Chondrocyte (in vitro differentiated cells): Measurements from ENCODE around the gene C10orf71. TPM values are rescaled to one million over a fixed set of nuclear protein-coding genes. Genes with fewer than 3 reads are reported as not detected.
A peak's percentile ranks its signal among the peaks of the same experiment; 100 is the strongest.

Source experiments
- DNase-seq: peaks from one replicate; pipeline ENCODE4 v3.0.0; 2021; ENCODE audit warnings: mixed read lengths, low spot score
- H3K27ac Mint-ChIP-seq: one replicate; pipeline ENCODE4 v1.8.0; 2021; ENCODE audit warnings: mild to moderate bottlenecking, moderate library complexity, mixed read lengths; ENCODE audit not compliant: unreplicated experiment
- H3K27me3 Mint-ChIP-seq: 2 replicates; pipeline ENCODE4 v1.8.0; 2021; ENCODE audit warnings: low read depth, mixed read lengths
- H3K36me3 Mint-ChIP-seq: 2 replicates; pipeline ENCODE4 v1.8.0; 2021; ENCODE audit warnings: low read depth, mixed read lengths
- H3K4me1 Mint-ChIP-seq: 2 replicates; pipeline ENCODE4 v1.8.0; 2021; ENCODE audit warnings: low read depth, mild to moderate bottlenecking, mixed read lengths
- H3K4me3 Mint-ChIP-seq: one replicate; pipeline ENCODE4 v1.8.0; 2021; ENCODE audit warnings: mild to moderate bottlenecking, moderate library complexity, mixed read lengths; ENCODE audit not compliant: unreplicated experiment
- H3K9me3 Mint-ChIP-seq: 2 replicates; pipeline ENCODE4 v1.8.0; 2021; ENCODE audit warnings: low read depth, mixed read lengths
- total RNA-seq: library from RNA; stranded (reverse); gene quantifications from 3 replicates; pipeline ENCODE4 v1.2.1, GENCODE V29; 2021
- TF ChIP-seq, protein P1 (sequence below): fragments of 200-600 bp; sonication (generic); IDR thresholded peaks from 2 replicates; pipeline ENCODE4 v1.5.0; 2021; ENCODE audit warnings: antibody characterized with exemption, mild to moderate bottlenecking, moderate library complexity

Gene C10orf71
- total RNA-seq, 1 donor from 2014 or later: not detected

DNA sequence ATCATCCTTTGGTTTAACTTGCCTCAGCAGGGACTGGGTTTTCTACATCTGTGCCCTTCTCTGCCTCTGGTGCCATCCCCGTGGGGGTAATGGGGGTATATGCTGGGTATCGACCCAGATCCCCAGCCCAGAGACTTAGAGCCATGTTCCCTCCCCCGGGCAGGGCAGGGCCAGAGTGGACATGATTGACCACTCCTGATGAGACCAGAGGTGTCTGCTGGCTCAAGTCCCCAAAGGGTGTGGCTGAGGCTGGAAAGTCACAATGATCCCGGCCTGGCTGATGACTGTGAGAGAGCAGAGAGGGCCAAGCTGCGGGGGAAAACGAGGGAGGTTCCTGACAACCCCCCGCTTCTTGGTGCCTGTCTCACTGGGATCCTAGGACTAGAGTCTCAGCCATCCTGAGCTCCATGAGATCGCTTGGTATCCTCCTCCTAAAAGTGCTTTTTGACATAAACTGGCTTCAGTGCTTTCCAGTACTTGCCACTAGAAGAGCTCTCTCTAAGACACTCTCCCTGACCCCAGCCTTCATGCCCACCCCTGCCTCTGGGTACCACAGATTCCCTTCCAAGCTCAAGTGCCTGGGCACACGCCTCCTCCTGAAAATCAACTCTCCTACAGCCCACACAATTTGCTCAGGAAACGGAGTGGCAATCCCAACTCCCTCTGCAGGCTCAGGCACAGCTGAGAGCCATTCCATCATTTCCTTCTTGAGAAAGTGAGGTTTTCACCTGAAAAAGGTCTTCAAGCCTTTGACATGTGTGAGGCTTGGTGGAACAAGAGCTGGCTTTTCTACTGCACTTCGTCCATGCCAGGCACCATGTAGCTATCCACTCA lies 63.0 kb downstream of the C10orf71 start:
- peaks cover 5% of the 10 kb centered on the region for H3K27me3 Mint-ChIP-seq
- H3K27ac Mint-ChIP-seq: no peak overlapping the region

DNA sequence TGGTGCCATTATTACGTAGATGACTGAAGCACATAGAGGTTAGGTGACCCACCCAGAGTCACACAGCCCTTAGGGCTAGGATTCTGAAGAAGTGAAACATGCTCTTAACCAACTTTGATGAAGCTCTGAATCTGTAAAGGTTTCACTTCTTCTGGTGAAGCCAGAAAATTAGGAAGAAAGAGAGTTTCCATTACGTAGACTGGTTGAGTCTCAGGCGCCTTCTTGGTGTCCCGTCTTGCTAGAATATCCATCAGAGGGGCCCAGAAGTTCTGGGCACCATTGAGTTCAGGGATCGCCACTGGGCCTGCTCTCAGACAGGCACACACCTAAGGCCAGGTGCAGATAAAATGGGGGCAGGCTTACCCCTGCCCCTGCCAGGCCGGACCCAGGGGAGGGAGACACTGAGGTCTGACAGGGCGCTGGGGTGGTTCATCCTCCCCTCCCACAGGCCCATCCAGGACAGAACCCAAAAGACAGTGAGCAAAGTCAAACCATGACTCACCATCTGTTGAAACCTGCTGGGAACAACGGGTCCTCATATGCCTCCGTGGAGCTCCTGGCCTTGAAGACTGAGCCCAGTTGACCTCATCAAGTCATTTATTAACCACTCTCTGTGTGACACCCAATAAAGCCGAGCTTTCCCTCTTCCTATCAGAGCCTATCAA lies 63.8 kb downstream of the C10orf71 start:
- Mint-ChIP-seq H3K9me3 (peaks cover 3% of the 10 kb centered on the region), H3K4me1 (peaks cover 10% of the 10 kb centered on the region), H3K27ac (no peak overlapping the region), H3K36me3 (no peaks in the 10 kb centered on the region), H3K27me3 (peaks cover 5% of the 10 kb centered on the region), H3K4me3 (no peak overlapping the region)
- DNase-seq: no peak
- TF ChIP-seq, protein P1, sequence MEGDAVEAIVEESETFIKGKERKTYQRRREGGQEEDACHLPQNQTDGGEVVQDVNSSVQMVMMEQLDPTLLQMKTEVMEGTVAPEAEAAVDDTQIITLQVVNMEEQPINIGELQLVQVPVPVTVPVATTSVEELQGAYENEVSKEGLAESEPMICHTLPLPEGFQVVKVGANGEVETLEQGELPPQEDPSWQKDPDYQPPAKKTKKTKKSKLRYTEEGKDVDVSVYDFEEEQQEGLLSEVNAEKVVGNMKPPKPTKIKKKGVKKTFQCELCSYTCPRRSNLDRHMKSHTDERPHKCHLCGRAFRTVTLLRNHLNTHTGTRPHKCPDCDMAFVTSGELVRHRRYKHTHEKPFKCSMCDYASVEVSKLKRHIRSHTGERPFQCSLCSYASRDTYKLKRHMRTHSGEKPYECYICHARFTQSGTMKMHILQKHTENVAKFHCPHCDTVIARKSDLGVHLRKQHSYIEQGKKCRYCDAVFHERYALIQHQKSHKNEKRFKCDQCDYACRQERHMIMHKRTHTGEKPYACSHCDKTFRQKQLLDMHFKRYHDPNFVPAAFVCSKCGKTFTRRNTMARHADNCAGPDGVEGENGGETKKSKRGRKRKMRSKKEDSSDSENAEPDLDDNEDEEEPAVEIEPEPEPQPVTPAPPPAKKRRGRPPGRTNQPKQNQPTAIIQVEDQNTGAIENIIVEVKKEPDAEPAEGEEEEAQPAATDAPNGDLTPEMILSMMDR: no peak

More for the DNA sequence above, 63.0 kb downstream of the C10orf71 start:
- no peak for DNase-seq
- H3K36me3 Mint-ChIP-seq: no peaks in the 10 kb centered on the region
- H3K9me3 Mint-ChIP-seq: peaks cover 6% of the 10 kb centered on the region
- TF ChIP-seq, protein P1: no peak
- peaks cover 10% of the 10 kb centered on the region for H3K4me1 Mint-ChIP-seq
- no peak overlapping the region for H3K4me3 Mint-ChIP-seq

DNA sequence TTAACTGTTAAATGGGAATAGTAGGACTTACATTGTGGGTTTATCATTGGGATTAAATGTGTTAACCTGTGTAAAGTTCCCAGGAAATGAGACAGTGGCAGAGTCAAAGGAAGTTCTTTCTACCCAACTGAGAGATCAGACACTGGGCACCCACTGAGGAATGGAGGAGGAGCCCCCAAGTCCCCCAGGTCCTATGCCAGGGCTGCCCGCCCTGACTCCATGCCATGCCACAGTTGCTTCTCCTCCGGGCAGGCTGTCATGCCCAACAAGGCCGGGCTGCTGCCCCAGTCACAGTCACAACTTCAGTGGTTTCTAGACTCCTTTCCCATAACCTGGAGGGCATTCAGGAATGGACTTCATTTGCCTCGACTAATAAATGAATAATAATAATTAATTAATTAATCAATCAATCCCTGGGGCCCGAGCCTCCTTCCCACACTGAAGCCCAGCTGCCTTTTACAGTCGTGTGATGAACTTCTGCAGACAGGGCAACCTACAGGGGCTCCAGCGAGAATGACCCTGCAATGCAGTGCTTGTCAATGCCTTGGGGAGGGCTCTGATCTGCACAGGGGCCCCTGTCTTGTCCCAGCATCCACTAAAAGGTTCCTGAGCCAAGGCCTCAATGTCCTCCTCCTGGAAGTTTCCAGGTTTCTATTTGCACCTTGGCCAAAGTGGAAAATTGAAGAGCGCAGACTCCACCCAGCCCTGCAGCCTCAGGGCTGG lies 64.5 kb downstream of the C10orf71 start:
- no peak for DNase-seq
- Mint-ChIP-seq H3K27me3 (peaks cover 5% of the 10 kb centered on the region), H3K4me1 (peaks cover 10% of the 10 kb centered on the region), H3K27ac (no peak overlapping the region), H3K4me3 (no peak overlapping the region), H3K36me3 (no peaks in the 10 kb centered on the region), H3K9me3 (no peaks in the 10 kb centered on the region)
- TF ChIP-seq, protein P1: no peak

DNA sequence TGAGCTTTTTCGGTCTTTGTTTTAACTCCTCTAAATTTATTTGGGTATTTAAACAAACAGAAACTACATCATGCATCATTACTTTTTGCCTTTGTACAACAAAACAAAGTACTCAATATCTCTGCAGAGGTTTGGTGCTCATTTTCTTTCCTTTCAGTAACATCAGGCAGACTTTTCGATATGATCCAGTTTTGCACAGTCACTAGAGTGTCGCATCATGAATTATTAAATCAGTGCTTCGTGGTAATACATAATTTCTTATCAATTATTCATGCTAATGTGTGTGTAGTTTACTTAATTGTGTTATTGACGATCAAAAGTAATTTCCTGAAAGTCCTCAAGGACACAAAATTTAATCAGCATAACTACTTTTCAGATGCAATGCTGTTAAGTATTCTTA lies 65.1 kb downstream of the C10orf71 start:
- Mint-ChIP-seq H3K4me1 (peaks cover 11% of the 10 kb centered on the region), H3K9me3 (no peaks in the 10 kb centered on the region), H3K27ac (no peak overlapping the region), H3K27me3 (peaks cover 5% of the 10 kb centered on the region), H3K36me3 (no peaks in the 10 kb centered on the region), H3K4me3 (no peak overlapping the region)
- TF ChIP-seq, protein P1: no peak
- DNase-seq: no peak

DNA sequence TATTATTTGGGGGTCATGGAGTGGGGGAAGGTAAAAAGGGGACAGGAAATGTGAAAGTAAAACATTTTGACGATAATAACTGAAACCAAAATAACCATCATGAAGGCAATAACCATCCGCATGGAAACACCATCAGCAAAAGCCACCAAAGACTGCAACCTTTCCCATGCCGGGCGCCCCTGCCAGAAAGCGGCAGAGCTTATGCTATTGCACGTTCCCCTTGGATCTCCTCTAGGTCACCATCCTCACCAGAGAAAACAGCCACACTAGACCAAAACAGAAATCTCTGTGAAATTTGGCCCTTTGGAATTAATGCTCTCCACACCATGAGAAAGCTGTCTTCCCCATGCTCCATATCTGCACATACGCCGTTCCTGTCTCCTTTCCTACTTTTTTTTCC lies 65.8 kb downstream of the C10orf71 start:
- Mint-ChIP-seq H3K27ac (peak overlapping the region; percentile 9), H3K4me3 (no peak overlapping the region), H3K9me3 (no peaks in the 10 kb centered on the region), H3K27me3 (peaks cover 5% of the 10 kb centered on the region), H3K4me1 (peaks cover 16% of the 10 kb centered on the region), H3K36me3 (no peaks in the 10 kb centered on the region)
- DNase-seq: no peak
- TF ChIP-seq, protein P1: no peak
